ENCODE results near the gene KRT33B. TPM values are rescaled to one million over a fixed set of nuclear protein-coding genes. Genes with fewer than 3 reads are reported as not detected.

The KRT33B gene
- total RNA-seq, 1 donor from 2014 or later: not detected

GRCh38 chr17:41325126-41325525, 44.5 kb downstream of the KRT33B start:
- intact Hi-C loops (cut with DNase I): no loop called here
- no peak for TF ChIP-seq CTCF (IDR thresholded peaks at IDR 0.05)
- Histone ChIP-seq H3K36me3 (no peaks in the 10 kb centered on the region), H3K27ac (no peak overlapping the region), H3K27me3 (no peaks in the 10 kb centered on the region), H3K4me3 (no peak overlapping the region), H3K9me3 (no peaks in the 10 kb centered on the region), H3K4me1 (no peaks in the 10 kb centered on the region)
- DNase-seq (ENCODE audit: low spot score in 2 of 2): no peak

GRCh38 chr17:41324180-41325075, 45.2 kb downstream of the KRT33B start:
- H3K36me3 ChIP-seq: no peaks in the 10 kb centered on the region
- TF ChIP-seq CTCF (IDR thresholded peaks at IDR 0.05): no peak
- H3K27ac ChIP-seq: no peak overlapping the region
- no peak overlapping the region for H3K4me3 ChIP-seq
- H3K9me3 ChIP-seq: peaks cover 0 to 4% of the 10 kb centered on the region in 2 donors
- DNase-seq (ENCODE audit: low spot score in 2 of 2): no peak
- H3K4me1 ChIP-seq: no peaks in the 10 kb centered on the region
- H3K27me3 ChIP-seq: no peaks in the 10 kb centered on the region
- intact Hi-C loops (cut with DNase I): loop anchor here (5.0 kb wide), 2 partner anchors 412 to 522 kb away; no protein-coding TSS in a partner anchor

GRCh38 chr17:41322903-41323895, 46.4 kb downstream of the KRT33B start:
- intact Hi-C loops (cut with DNase I): loop anchor here (5.0 kb wide), 2 partner anchors 411 to 521 kb away; no protein-coding TSS in a partner anchor
- TF ChIP-seq CTCF (IDR thresholded peaks at IDR 0.05): no peak
- H3K27me3 ChIP-seq: no peaks in the 10 kb centered on the region

GRCh38 chr17:41322094-41322902, 47.3 kb downstream of the KRT33B start:
- Histone ChIP-seq H3K4me3 (no peak overlapping the region), H3K4me1 (no peaks in the 10 kb centered on the region), H3K27ac (no peak overlapping the region), H3K36me3 (no peaks in the 10 kb centered on the region), H3K27me3 (no peaks in the 10 kb centered on the region), H3K9me3 (peaks cover 0 to 4% of the 10 kb centered on the region in 2 donors)
- no peak for DNase-seq (ENCODE audit: low spot score in 2 of 2)
- intact Hi-C loops (cut with DNase I): loop anchor here (5.0 kb wide), 2 partner anchors 410 to 520 kb away; no protein-coding TSS in a partner anchor
- TF ChIP-seq CTCF (IDR thresholded peaks at IDR 0.05): peak; percentile 30 to 62 (median 52)

More at GRCh38 chr17:41322903-41323895, 46.4 kb downstream of the KRT33B start:
- Histone ChIP-seq H3K36me3 (no peaks in the 10 kb centered on the region), H3K9me3 (peaks cover 0 to 4% of the 10 kb centered on the region in 2 donors), H3K4me3 (no peak overlapping the region), H3K27ac (no peak overlapping the region), H3K4me1 (no peaks in the 10 kb centered on the region)
- no peak for DNase-seq (ENCODE audit: low spot score in 2 of 2)

- peaks cover 0 to 4% of the 10 kb centered on the region in 2 donors for H3K9me3 ChIP-seq
- TF ChIP-seq CTCF (IDR thresholded peaks at IDR 0.05): no peak
- intact Hi-C loops (cut with DNase I): loop anchor here (10.0 kb wide), 1 partner anchor 307 kb away; the partner anchor contains the start of gene KRT17
These were observed 51.4 kb downstream of the KRT33B start for GRCh38 chr17:41318231-41318630.

More at GRCh38 chr17:41318231-41318630, 51.4 kb downstream of the KRT33B start:
- Histone ChIP-seq H3K4me1 (no peaks in the 10 kb centered on the region), H3K27ac (no peak overlapping the region), H3K27me3 (no peaks in the 10 kb centered on the region), H3K4me3 (no peak overlapping the region), H3K36me3 (no peaks in the 10 kb centered on the region)
- DNase-seq (ENCODE audit: low spot score in 2 of 2): no peak

All from ascending aorta (tissue), 2 donors.